ENCODE measurements around the gene WNT4.

GRCh38 chr1:22117851-22118250 is 25.0 kb downstream of the WNT4 start:
- no peak for TF ChIP-seq CTCF (IDR thresholded peaks at IDR 0.05)
- TF ChIP-seq EZH2 (IDR thresholded peaks at IDR 0.05; ENCODE audit: borderline replicate concordance, insufficient read depth, low read depth, low read length, poor library complexity, severe bottlenecking), result no peak
